M059J (cell line): Measurements from ENCODE around the gene PROCR. TPM values are rescaled to one million over a fixed set of nuclear protein-coding genes. Genes with fewer than 3 reads are reported as not detected.
"Not testable (repeated sequence)": the region's sequence is repeated elsewhere in the genome, so short reads cannot be mapped to it uniquely, and the experiment has no call there.

Experiments used
- DNase-seq: peaks from one replicate; pipeline ENCODE4 v3.0.0-alpha.2; 2012; ENCODE audit warnings: low read depth
- total RNA-seq: library from RNA; depleted of rRNA; stranded (reverse); fragments of >200 nt; shearing (Covaris generic); gene quantifications from 2 replicates; pipeline ENCODE4 v1.2.3, GENCODE V29; 2014; rRNA removed

PROCR gene
- total RNA-seq, 1 experiment from 2014 or later: 60.0 TPM

DNA sequence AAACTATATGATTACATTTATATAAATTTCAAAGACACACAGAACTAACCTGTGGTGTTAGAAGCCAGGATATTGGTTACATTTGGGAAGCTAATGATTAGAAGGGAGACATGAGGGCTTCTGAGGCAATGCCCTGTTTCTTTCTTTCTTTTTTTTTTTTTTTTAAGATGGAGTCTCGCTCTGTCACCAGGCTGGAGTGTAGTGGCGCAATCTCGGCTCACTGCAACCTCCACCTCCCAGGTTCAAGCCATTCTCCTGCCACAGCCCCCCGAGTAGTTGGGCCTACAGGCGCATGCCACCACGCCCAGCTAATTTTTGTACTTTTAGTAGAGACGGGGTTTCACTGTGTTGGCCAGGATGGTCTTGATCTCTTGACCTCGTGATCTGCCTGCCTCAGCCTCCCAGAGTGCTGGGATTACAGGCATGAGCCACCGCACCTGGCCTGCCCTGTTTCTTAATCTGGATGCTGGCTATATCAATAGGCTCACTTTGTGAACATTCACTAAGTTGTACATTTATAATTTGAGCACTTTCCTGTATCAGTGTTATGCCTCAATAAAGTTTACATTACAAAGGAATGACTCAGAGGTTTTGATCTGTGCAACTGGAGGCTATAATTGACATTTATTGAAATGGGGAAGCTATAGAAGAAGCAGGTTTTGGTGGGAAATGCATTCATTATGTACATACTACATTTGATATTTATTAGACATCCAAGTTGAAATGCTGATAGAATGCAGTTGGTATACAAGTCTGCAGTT, 21.3 kb downstream of the PROCR start:
- DNase-seq: not testable (repeated sequence)

DNA sequence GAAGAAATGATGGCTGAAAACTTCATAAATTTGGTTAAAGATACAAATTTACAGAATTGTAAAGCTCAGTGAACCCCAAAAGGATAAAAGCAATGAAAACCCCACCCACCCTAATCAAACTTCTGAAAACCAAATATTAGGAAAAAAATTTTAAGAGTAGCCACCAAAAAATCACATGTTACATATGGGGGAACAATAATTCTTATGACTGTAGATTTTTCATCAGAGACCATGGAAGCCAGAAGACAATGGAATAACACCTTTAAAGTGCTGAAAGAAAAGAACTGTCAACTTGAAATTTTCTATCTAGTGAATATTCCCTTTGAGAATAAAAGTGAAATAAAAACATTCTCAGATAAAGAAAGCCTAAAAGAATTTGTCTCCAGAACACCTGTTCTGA, 24.4 kb downstream of the PROCR start:
- DNase-seq: peak; percentile 43

DNA sequence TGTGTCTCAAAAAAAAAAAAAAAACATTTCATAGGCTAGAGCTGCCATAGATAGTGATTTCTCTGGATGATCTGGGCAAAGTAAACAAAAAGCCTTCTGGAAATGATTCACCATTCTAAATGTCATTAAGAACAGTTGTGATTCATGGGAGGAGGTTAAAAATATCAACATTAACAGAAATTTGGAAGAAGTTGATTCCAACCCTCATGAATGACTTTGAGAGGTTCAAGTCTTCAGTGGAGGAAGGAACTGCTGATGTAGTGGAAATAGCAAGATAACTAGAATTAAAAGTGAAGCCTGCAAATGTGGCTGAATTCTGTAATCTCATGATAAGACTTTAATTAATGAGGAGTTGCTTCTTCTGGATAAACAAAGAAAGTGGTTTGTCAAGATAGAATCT, 27.9 kb downstream of the PROCR start:
- DNase-seq: peak; percentile 85

DNA sequence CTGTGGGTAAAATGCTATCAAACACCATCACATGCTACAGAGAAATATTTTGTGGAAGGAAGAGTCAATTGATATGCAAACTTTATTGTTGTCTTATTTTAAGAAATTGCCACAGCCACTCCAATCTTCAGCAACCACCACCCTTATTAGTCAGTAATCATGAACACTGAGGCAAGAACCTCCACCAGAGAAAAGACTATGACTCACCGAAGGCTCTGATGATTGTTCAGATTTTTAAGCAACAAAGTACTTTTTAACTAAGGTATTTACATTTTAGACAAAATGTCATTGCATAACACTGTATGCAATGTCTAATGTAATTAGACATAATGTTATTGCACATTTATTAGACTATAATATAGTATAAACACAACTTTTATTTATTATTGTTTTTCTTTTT, 28.4 kb downstream of the PROCR start:
- peak; percentile 86 for DNase-seq

DNA sequence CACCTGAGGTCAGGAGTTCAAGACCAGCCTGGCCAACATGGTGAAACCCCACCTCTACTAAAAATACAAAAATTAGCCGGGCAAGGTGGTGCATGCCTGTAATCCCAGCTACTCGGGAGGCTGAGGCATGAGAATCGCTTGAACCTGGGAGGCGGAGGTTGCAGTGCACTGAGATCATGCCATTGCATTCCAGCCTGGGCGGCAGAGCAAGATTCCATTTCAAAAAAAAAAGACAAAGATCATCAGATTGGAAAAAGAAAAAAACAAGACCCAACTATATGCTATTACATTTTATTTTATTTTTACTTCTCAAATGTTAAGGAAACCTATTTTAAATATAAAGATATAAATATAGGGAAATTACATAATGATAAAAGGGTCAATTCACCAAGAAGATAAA, 29.6 kb downstream of the PROCR start:
- DNase-seq: not testable (repeated sequence)

- no peak for DNase-seq
Observed at GRCh38 chr20:35206802-35207201, 34.9 kb downstream of the PROCR start.

GRCh38 chr20:35207950-35208611, 36.2 kb downstream of the PROCR start:
- peak; percentile 86 for DNase-seq

- DNase-seq: peak; percentile 92
Observed at GRCh38 chr20:35215066-35215956, 43.4 kb downstream of the PROCR start.

GRCh38 chr20:35216541-35216940, 44.7 kb downstream of the PROCR start:
- DNase-seq: peak; percentile 44

DNA sequence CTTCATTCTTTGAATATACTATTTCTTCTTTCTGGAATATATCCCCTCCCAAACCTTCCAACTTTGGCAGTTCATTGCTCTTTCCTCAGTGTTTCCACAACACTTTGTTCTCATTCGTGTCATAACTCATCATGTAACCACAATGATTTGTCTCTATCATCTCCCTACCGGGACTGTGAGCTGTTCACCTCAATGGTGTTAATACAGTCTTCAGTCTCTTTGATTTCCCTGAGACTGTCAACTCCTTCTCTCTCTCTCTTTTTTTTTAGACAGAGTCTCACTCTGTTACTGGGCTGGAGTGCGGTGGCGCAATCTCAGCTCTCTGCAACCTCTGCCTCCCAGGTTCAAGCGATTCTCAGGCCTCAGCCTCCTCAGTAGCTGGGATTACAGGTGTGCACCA, 52.1 kb downstream of the PROCR start:
- DNase-seq: no peak

DNA sequence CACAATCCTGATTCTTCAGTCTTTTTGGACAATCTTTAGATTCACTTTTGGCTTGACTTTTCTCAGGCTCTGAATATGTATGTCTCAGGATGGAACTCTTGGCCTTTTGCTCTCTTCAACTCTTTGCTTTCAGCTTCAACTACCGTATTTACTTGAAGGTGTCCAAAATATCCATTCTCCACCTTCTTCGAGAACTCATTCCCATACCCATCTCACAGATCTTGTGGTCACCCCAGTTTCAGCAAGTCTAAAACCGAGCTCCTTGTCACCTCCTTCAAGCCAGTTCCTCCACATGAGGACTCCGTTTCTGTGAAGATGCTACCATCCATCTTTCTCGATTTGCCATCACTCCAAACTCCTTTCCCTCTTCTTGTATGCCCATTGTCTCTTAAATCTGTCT, 52.7 kb downstream of the PROCR start:
- DNase-seq: no peak

GRCh38 chr20:35225319-35226125, 53.6 kb downstream of the PROCR start:
- DNase-seq: no peak

DNA sequence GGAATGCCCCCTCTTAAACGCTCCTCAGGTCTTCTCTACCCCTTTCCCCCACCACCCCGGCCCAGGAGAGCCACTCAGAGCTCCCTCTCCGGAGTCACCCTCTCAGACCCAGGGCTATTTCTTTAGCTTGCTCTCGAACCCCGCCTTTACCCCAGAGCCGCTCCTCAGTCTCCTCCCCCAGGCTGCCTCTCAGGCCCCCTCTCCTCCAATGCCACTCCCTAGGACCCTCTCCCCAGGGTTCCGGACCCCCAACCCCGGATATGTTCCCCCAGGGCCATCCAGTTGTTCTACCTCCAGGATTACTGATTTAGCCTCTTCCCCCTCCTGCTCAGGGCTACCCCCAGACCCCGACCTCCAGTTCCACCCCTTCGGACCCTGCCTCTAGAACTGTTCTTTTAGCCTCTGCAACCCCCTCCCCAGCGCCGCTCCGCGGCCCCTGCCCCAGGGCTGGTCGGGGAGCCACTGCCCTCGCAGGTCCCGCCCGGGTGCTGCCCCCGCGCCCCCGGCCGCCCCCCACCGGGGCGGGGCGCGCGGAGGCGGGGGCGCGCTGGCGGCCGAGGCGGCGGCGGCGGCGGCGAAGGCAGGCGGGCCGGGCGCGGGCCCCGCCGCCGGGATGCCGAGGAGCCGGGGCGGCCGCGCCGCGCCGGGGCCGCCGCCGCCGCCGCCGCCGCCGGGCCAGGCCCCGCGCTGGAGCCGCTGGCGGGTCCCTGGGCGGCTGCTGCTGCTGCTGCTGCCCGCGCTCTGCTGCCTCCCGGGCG, 54.4 kb downstream of the PROCR start, which contains the start of gene MMP24:
Gene MMP24, plus strand, starts transcription at position 565 of the 758 bp plus-strand sequence. Its CDS starts 49 bp downstream, at position 614.
- DNase-seq: no peak

Other genes with a start within 250 kb of the PROCR start
- gene GSS, start 216.3 kb upstream of the PROCR start, total RNA-seq: 112 and 121 TPM in 2 replicates
- gene MYH7B, start 216.2 kb upstream of the PROCR start, total RNA-seq: 0.05 TPM in 1 of 2 replicates, not detected in the other
- 90.6 and 94.4 TPM in 2 replicates for gene TRPC4AP, start 79.3 kb upstream of the PROCR start, total RNA-seq
- gene EDEM2, start 24.7 kb upstream of the PROCR start, total RNA-seq: 54.5 and 80.3 TPM in 2 replicates
- gene MMP24, start 54.6 kb downstream of the PROCR start, total RNA-seq: 1.7 and 4.4 TPM in 2 replicates
- 10.6 and 19.4 TPM in 2 replicates for gene MMP24OS, start 106.0 kb downstream of the PROCR start, total RNA-seq
- gene EIF6, start 112.7 kb downstream of the PROCR start, total RNA-seq: 303 and 313 TPM in 2 replicates
- gene FAM83C, start 120.4 kb downstream of the PROCR start, total RNA-seq: 0.02 TPM in 1 of 2 replicates, not detected in the other
- 64.4 and 74.7 TPM in 2 replicates for gene UQCC1, start 239.9 kb downstream of the PROCR start, total RNA-seq